Upper lobe of left lung (tissue), 4 donors: ENCODE results near the gene KRT85.

Source experiments
- EP300 ChIP-seq, 4 donors: sonication (generic); formaldehyde crosslinking; IDR thresholded peaks; one replicate each; pipeline ENCODE4 v1.5.1; 2017; ENCODE audit warnings: antibody characterized with exemption in 4 of 4, control low read depth in 2 of 4
- POLR2AphosphoS5 ChIP-seq, 2 donors: sonication (generic); formaldehyde crosslinking; IDR thresholded peaks; one replicate each; pipeline ENCODE4 v1.5.1; 2017; ENCODE audit warnings: antibody characterized with exemption in 2 of 2
- TF ChIP-seq, protein P1 (sequence below), 6 experiments: fragments of 450-650 bp in 4 of 6; fragments of 200-600 bp in 2 of 6; sonication (generic) in 2 of 6; IDR thresholded peaks; one replicate each; pipeline ENCODE4 v1.5.1; 2016 to 2019; ENCODE audit warnings: antibody characterized with exemption in 6 of 6

GRCh38 chr12:52404951-52405350, 37.7 kb upstream of the KRT85 start:
- TF ChIP-seq, protein P1, sequence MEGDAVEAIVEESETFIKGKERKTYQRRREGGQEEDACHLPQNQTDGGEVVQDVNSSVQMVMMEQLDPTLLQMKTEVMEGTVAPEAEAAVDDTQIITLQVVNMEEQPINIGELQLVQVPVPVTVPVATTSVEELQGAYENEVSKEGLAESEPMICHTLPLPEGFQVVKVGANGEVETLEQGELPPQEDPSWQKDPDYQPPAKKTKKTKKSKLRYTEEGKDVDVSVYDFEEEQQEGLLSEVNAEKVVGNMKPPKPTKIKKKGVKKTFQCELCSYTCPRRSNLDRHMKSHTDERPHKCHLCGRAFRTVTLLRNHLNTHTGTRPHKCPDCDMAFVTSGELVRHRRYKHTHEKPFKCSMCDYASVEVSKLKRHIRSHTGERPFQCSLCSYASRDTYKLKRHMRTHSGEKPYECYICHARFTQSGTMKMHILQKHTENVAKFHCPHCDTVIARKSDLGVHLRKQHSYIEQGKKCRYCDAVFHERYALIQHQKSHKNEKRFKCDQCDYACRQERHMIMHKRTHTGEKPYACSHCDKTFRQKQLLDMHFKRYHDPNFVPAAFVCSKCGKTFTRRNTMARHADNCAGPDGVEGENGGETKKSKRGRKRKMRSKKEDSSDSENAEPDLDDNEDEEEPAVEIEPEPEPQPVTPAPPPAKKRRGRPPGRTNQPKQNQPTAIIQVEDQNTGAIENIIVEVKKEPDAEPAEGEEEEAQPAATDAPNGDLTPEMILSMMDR (IDR thresholded peaks at IDR 0.05), result no peak
- no peak for TF ChIP-seq EP300 (IDR thresholded peaks at IDR 0.05)
- no peak for TF ChIP-seq POLR2AphosphoS5 (IDR thresholded peaks at IDR 0.05)
